OCI-LY3 (cell line): ENCODE measurements around the gene NACA2.

Source experiments
- CTCF ChIP-seq: fragments of 200-600, 300-600 bp; sonication (generic); IDR thresholded peaks from 2 replicates; pipeline ENCODE4 v1.5.1; 2014; ENCODE audit warnings: antibody characterized with exemption, low read length, low read depth
- EZH2phosphoT487 ChIP-seq: fragments of 200-600 bp; shearing (Covaris generic); IDR thresholded peaks from 2 replicates; pipeline ENCODE4 v1.6.1; 2018; ENCODE audit warnings: antibody characterized with exemption, mixed run types, low read depth

DNA sequence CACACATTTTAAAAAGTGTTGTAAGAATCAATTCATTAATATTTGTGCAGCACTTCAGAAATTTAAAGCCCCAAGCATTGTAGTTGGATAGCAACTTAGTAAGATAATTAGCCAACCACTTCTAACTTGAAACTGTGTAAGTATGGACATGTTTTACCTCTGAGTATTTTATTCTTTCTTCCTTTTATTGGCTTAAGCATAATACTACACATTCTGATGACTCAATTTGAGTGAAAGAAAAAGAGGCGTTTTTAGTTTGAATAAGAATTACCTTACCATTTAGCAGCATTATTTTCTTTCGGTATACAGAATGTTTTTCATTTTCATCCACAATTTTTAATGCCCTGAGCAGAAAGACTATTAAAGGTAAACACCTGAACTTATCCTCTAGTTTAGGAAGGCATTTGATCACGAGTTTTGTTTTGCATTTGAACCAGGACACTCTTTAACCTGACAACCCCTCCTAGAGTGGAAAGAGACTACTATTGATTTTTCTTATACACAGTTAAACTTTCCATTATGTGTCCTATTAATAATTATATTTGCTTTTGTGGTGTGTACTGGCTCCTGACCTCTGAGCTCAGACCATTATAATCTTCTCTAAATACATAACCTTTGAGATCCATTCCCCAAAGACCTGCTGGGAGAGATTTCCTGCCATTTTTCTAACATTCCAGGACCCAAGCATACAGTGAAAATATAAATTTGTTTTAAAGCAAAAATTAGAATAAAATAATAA, 9.2 kb downstream of the NACA2 start:
- TF ChIP-seq CTCF (no peak), EZH2phosphoT487 (no peak)
